ENCODE data around the gene PDS5A.

Gene PDS5A

GRCh38 chr4:39893693-39894072 is 84.0 kb downstream of the PDS5A start:
- Histone ChIP-seq H3K9me3 (replicated peaks; ENCODE audit: low read length) (no peaks in the 10 kb centered on the region), H3K36me3 (ENCODE audit: insufficient read depth, low read length) (peaks cover 48% of the 10 kb centered on the region), H3K9ac (ENCODE audit: low read depth, low read length) (no peak overlapping the region), H3K4me1 (ENCODE audit: control insufficient read depth, insufficient read depth, low read length) (no peaks in the 10 kb centered on the region), H3K27me3 (ENCODE audit: control insufficient read depth, insufficient read depth, low read length) (no peaks in the 10 kb centered on the region), H3K4me2 (ENCODE audit: low read length) (no peak overlapping the region), H3K4me3 (ENCODE audit: low read length) (no peak overlapping the region)

- H3K9me3 ChIP-seq (replicated peaks; ENCODE audit: low read length): no peaks in the 10 kb centered on the region
- H3K36me3 ChIP-seq (ENCODE audit: insufficient read depth, low read length): peaks cover 47% of the 10 kb centered on the region
- H3K4me3 ChIP-seq (ENCODE audit: low read length): no peak overlapping the region
- no peaks in the 10 kb centered on the region for H3K4me1 ChIP-seq (ENCODE audit: control insufficient read depth, insufficient read depth, low read length)
- no peak overlapping the region for H3K4me2 ChIP-seq (ENCODE audit: low read length)
- no peaks in the 10 kb centered on the region for H3K27me3 ChIP-seq (ENCODE audit: control insufficient read depth, insufficient read depth, low read length)
- H3K9ac ChIP-seq (ENCODE audit: low read depth, low read length): no peak overlapping the region
Observed at GRCh38 chr4:39892988-39893692, 84.6 kb downstream of the PDS5A start.

GRCh38 chr4:39889226-39889625 is 88.5 kb downstream of the PDS5A start:
- Histone ChIP-seq H3K9me3 (replicated peaks; ENCODE audit: low read length) (no peaks in the 10 kb centered on the region), H3K9ac (ENCODE audit: low read depth, low read length) (no peak overlapping the region), H3K27me3 (ENCODE audit: control insufficient read depth, insufficient read depth, low read length) (no peaks in the 10 kb centered on the region), H3K36me3 (ENCODE audit: insufficient read depth, low read length) (peaks cover 46% of the 10 kb centered on the region), H3K4me2 (ENCODE audit: low read length) (no peak overlapping the region), H3K4me3 (ENCODE audit: low read length) (no peak overlapping the region), H3K4me1 (ENCODE audit: control insufficient read depth, insufficient read depth, low read length) (no peaks in the 10 kb centered on the region)

GRCh38 chr4:39888541-39888940 is 89.2 kb downstream of the PDS5A start:
- Histone ChIP-seq H3K36me3 (ENCODE audit: insufficient read depth, low read length) (peaks cover 46% of the 10 kb centered on the region), H3K4me3 (ENCODE audit: low read length) (no peak overlapping the region)

GRCh38 chr4:39883646-39884045 is 94.1 kb downstream of the PDS5A start:
- Histone ChIP-seq H3K36me3 (ENCODE audit: insufficient read depth, low read length) (peaks cover 47% of the 10 kb centered on the region), H3K4me2 (ENCODE audit: low read length) (no peak overlapping the region), H3K9ac (ENCODE audit: low read depth, low read length) (no peak overlapping the region), H3K4me1 (ENCODE audit: control insufficient read depth, insufficient read depth, low read length) (no peaks in the 10 kb centered on the region), H3K9me3 (replicated peaks; ENCODE audit: low read length) (no peaks in the 10 kb centered on the region), H3K4me3 (ENCODE audit: low read length) (no peak overlapping the region), H3K27me3 (ENCODE audit: control insufficient read depth, insufficient read depth, low read length) (no peaks in the 10 kb centered on the region)

More at GRCh38 chr4:39888541-39888940, 89.2 kb downstream of the PDS5A start:
- no peak overlapping the region for H3K4me2 ChIP-seq (ENCODE audit: low read length)
- H3K9ac ChIP-seq (ENCODE audit: low read depth, low read length): no peak overlapping the region
- no peaks in the 10 kb centered on the region for H3K4me1 ChIP-seq (ENCODE audit: control insufficient read depth, insufficient read depth, low read length)
- no peaks in the 10 kb centered on the region for H3K27me3 ChIP-seq (ENCODE audit: control insufficient read depth, insufficient read depth, low read length)
- H3K9me3 ChIP-seq (replicated peaks; ENCODE audit: low read length): no peaks in the 10 kb centered on the region

DNA sequence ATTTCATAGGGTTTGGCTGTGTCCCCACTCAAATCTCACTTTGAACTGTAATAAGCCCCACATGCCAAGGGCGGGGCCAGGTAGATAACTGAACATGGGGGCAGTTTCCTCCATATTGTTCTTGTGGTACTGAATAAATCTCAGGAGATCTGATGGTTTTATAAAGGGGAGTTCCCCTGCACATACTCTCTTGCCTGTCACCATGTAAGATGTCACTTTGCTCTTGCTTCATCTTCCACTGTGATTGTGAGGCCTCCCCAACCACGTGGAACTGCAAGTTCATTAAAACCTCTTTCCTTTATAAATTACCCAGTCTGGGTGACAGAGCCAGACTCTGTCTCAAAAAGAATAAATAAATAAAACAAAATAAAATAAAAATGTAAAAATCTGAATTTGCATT is 95.9 kb downstream of the PDS5A start:
- Histone ChIP-seq H3K4me3 (ENCODE audit: low read length) (no peak overlapping the region), H3K4me1 (ENCODE audit: control insufficient read depth, insufficient read depth, low read length) (no peaks in the 10 kb centered on the region), H3K9me3 (replicated peaks; ENCODE audit: low read length) (no peaks in the 10 kb centered on the region), H3K27me3 (ENCODE audit: control insufficient read depth, insufficient read depth, low read length) (no peaks in the 10 kb centered on the region), H3K36me3 (ENCODE audit: insufficient read depth, low read length) (peaks cover 37% of the 10 kb centered on the region), H3K4me2 (ENCODE audit: low read length) (no peak overlapping the region), H3K9ac (ENCODE audit: low read depth, low read length) (no peak overlapping the region)

GRCh38 chr4:39877971-39878370 is 99.7 kb downstream of the PDS5A start:
- Histone ChIP-seq H3K36me3 (ENCODE audit: insufficient read depth, low read length) (peaks cover 51% of the 10 kb centered on the region), H3K4me1 (ENCODE audit: control insufficient read depth, insufficient read depth, low read length) (no peaks in the 10 kb centered on the region), H3K4me2 (ENCODE audit: low read length) (no peak overlapping the region), H3K4me3 (ENCODE audit: low read length) (no peak overlapping the region), H3K27me3 (ENCODE audit: control insufficient read depth, insufficient read depth, low read length) (no peaks in the 10 kb centered on the region), H3K9ac (ENCODE audit: low read depth, low read length) (no peak overlapping the region), H3K9me3 (replicated peaks; ENCODE audit: low read length) (no peaks in the 10 kb centered on the region)

DNA sequence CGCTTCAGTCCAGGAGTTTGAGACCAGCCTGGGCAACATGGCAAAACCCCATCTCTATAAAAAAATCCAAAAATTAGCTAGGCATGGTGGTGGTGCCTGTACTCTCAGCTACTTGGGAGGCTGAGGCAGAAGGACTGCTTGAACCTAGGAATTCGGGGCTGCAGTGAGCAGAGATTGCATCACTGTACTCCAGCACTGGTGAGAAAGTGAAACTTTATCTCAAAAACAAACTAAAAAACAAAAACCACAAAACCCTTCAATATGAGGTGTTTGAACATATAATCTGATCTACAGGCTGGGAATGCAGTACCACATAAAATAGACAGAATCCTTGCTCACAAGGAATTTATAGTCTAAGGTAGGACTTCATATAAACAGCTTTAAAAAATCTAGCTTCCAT is 103.9 kb downstream of the PDS5A start:
- Histone ChIP-seq H3K27me3 (ENCODE audit: control insufficient read depth, insufficient read depth, low read length) (no peaks in the 10 kb centered on the region), H3K4me2 (ENCODE audit: low read length) (no peak overlapping the region), H3K4me3 (ENCODE audit: low read length) (no peak overlapping the region), H3K9ac (ENCODE audit: low read depth, low read length) (no peak overlapping the region), H3K36me3 (ENCODE audit: insufficient read depth, low read length) (peaks cover 68% of the 10 kb centered on the region), H3K9me3 (replicated peaks; ENCODE audit: low read length) (no peaks in the 10 kb centered on the region), H3K4me1 (ENCODE audit: control insufficient read depth, insufficient read depth, low read length) (no peaks in the 10 kb centered on the region)

DNA sequence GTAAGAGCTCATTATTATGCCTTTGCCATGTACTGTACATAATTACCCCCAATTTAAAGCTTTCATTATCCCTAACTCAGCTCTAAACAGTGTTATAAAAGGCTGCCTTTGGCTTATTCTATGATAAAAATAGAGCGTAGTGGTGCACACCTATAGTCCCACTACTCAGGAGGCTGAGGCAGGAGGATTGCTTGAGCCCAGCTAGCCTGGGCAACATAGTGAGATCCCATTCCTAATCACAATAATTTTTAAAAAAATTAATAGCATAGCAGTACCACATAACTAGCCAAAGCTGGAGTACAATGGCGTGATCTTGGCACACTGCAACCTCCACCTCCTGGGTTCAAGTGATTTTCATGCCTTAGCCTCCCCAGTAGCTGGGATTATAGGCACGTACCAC is 112.4 kb downstream of the PDS5A start:
- no peak overlapping the region for H3K4me2 ChIP-seq (ENCODE audit: low read length)
- no peaks in the 10 kb centered on the region for H3K27me3 ChIP-seq (ENCODE audit: control insufficient read depth, insufficient read depth, low read length)
- H3K4me1 ChIP-seq (ENCODE audit: control insufficient read depth, insufficient read depth, low read length): no peaks in the 10 kb centered on the region
- H3K4me3 ChIP-seq (ENCODE audit: low read length): no peak overlapping the region
- H3K9ac ChIP-seq (ENCODE audit: low read depth, low read length): no peak overlapping the region
- H3K36me3 ChIP-seq (ENCODE audit: insufficient read depth, low read length): peaks cover 69% of the 10 kb centered on the region
- no peaks in the 10 kb centered on the region for H3K9me3 ChIP-seq (replicated peaks; ENCODE audit: low read length)

GRCh38 chr4:39864391-39864790 is 113.3 kb downstream of the PDS5A start:
- Histone ChIP-seq H3K4me1 (ENCODE audit: control insufficient read depth, insufficient read depth, low read length) (no peaks in the 10 kb centered on the region), H3K4me3 (ENCODE audit: low read length) (no peak overlapping the region), H3K9me3 (replicated peaks; ENCODE audit: low read length) (no peaks in the 10 kb centered on the region), H3K4me2 (ENCODE audit: low read length) (no peak overlapping the region), H3K9ac (ENCODE audit: low read depth, low read length) (no peak overlapping the region), H3K36me3 (ENCODE audit: insufficient read depth, low read length) (peaks cover 69% of the 10 kb centered on the region), H3K27me3 (ENCODE audit: control insufficient read depth, insufficient read depth, low read length) (no peaks in the 10 kb centered on the region)

DNA sequence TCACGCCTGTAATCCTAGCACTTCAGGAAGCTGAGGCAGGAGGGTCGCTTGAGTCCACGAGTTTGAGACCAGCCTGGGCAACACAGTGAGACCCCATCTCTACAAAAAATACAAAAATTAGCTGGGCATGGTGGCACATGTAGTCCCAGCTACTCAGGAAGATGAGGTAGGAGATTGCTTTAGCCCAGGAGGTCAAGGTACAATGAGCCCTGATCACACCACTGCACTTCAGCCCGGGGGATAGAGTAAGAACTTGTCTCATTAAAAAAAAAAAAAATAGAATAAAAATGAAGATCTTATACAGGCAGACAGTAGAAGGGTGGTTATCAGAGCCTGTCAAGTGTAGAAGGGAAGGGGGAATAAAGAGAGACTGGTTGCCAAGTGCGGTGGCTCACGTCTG is 116.9 kb downstream of the PDS5A start:
- peaks cover 71% of the 10 kb centered on the region for H3K36me3 ChIP-seq (ENCODE audit: insufficient read depth, low read length)
- no peaks in the 10 kb centered on the region for H3K27me3 ChIP-seq (ENCODE audit: control insufficient read depth, insufficient read depth, low read length)

DNA sequence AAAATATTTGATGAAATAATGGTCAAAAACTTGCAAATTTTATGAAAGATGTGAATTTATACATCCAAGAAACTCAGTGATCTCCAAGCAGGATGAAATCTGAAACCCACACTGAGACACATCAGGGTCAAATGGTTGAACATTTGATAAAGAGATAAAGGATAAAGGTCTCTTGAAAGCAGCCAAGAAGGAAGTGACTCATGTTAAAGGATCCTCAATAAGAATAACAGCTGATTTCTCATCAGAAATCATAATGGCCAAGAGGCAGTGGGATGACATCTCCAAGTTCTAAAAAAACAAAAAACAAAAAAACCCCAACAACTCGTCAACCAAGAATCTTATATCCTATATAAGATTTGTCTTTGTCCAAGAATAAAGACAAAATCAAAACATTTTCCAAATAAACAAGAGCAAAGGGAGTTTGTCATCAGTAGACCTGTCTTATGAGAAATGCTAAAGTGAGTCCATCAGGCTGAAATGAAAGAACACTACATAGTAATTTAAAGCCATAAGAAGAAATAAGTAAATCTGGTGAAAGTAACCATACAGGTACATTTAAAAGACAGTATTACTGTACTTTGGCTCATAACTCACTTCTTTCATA is 121.7 kb downstream of the PDS5A start:
- Histone ChIP-seq H3K4me3 (ENCODE audit: low read length) (no peak overlapping the region), H3K27me3 (ENCODE audit: control insufficient read depth, insufficient read depth, low read length) (no peaks in the 10 kb centered on the region), H3K4me1 (ENCODE audit: control insufficient read depth, insufficient read depth, low read length) (no peaks in the 10 kb centered on the region), H3K9ac (ENCODE audit: low read depth, low read length) (no peak overlapping the region), H3K4me2 (ENCODE audit: low read length) (no peak overlapping the region), H3K36me3 (ENCODE audit: insufficient read depth, low read length) (peaks cover 72% of the 10 kb centered on the region), H3K9me3 (replicated peaks; ENCODE audit: low read length) (peaks cover 11% of the 10 kb centered on the region)

More for the DNA sequence above, 116.9 kb downstream of the PDS5A start:
- Histone ChIP-seq H3K4me2 (ENCODE audit: low read length) (no peak overlapping the region), H3K4me3 (ENCODE audit: low read length) (no peak overlapping the region), H3K9ac (ENCODE audit: low read depth, low read length) (no peak overlapping the region), H3K4me1 (ENCODE audit: control insufficient read depth, insufficient read depth, low read length) (no peaks in the 10 kb centered on the region), H3K9me3 (replicated peaks; ENCODE audit: low read length) (peaks cover 5% of the 10 kb centered on the region)

Measured in skeletal muscle satellite cell (primary cell).